GM12878 (cell line): Measurements from ENCODE around the gene SLC6A9. TPM values are rescaled to one million over a fixed set of nuclear protein-coding genes. Genes with fewer than 3 reads are reported as not detected.

Experiments
- ATAC-seq: fragments of 200-7000 bp; cut with Tn5 transposase; 3 replicates; pipeline ENCODE4 v1.9.1; 2020; ENCODE audit warnings: mild to moderate bottlenecking, moderate library complexity
- BruUV-seq: library from RNA; stranded (reverse); fragments of 400-500 nt; replicated peaks from 2 replicates; lab custom pipeline; 2021; lab: Mats Ljungman, UMichigan
- CTCF ChIA-PET: fragments of 300-600 bp; sonication (Branson Sonifier 250); formaldehyde crosslinking; extraction: SDS; loops from one replicate; lab custom pipeline; 2021; ENCODE audit warnings: inconsistent platforms; lab: Yijun Ruan, JAX
- POLR2A ChIA-PET: fragments of 350-600 bp; formaldehyde crosslinking; extraction: SDS; loops from one replicate; lab custom pipeline; 2021; ENCODE audit warnings: inconsistent platforms; lab: Charles Lee
- RAD21 ChIA-PET: fragments of 300-600 bp; sonication (Branson Sonifier 250); formaldehyde crosslinking; loops from one replicate; lab custom pipeline; 2023; ENCODE audit warnings: antibody characterized with exemption; ENCODE audit not compliant: unreplicated experiment; lab: Charles Lee
- SMC1A ChIA-PET: fragments of 300-600 bp; sonication (Branson Sonifier 250); formaldehyde crosslinking; loops from one replicate; lab custom pipeline; 2023; ENCODE audit not compliant: unreplicated experiment, uncharacterized antibody; lab: Charles Lee
- DNase-seq: peaks from one replicate; pipeline ENCODE4 v3.0.0-alpha.2; 2011; ENCODE audit warnings: low read depth, low spot score
- FAIRE-seq: peaks from 3 replicates; lab custom pipeline; 2011; peaks lifted over from hg19 to GRCh38; lab: Jason Lieb, UNC
- H2AFZ ChIP-seq: 2 replicates; pipeline ENCODE4 v1.6.0; 2011; ENCODE audit warnings: low read depth, low read length, control low read depth; ENCODE audit not compliant: control insufficient read depth
- H3K27ac ChIP-seq: 2 replicates; pipeline ENCODE4 v1.5.1; 2011; ENCODE audit warnings: control low read depth; ENCODE audit not compliant: control insufficient read depth, insufficient read depth
- H3K27me3 ChIP-seq, 2 experiments: replicated peaks in 1 of 2; 2 replicates each; pipeline versions ENCODE4 v1.6.0 to v1.6.1; 2011; ENCODE audit warnings: low read length in 1 of 2; ENCODE audit not compliant: control insufficient read depth in 2 of 2, insufficient read depth in 2 of 2
- H3K36me3 ChIP-seq, 2 experiments: 2 replicates each; pipeline ENCODE4 v1.5.1; 2011; ENCODE audit warnings: low read length in 1 of 2; ENCODE audit not compliant: control insufficient read depth in 2 of 2, insufficient read depth in 2 of 2
- H3K4me1 ChIP-seq: 2 replicates; pipeline ENCODE4 v1.6.1; 2011; ENCODE audit warnings: mild to moderate bottlenecking, low read length, moderate library complexity, mixed read lengths; ENCODE audit not compliant: control insufficient read depth, insufficient read depth
- H3K4me2 ChIP-seq: 2 replicates; pipeline ENCODE4 v1.6.0; 2011; ENCODE audit warnings: control low read depth; ENCODE audit not compliant: control insufficient read depth, insufficient read depth
- H3K4me3 ChIP-seq: fragments of 200-600 bp; sonication (generic); 2 replicates; pipeline ENCODE4 v1.5.1; 2016
- H3K79me2 ChIP-seq: 2 replicates; pipeline ENCODE4 v1.6.0; 2011; ENCODE audit warnings: low read length; ENCODE audit not compliant: control insufficient read depth, insufficient read depth
- H3K9ac ChIP-seq: 2 replicates; pipeline ENCODE4 v1.8.0; 2011; ENCODE audit warnings: low read length, control low read depth, mixed read lengths; ENCODE audit not compliant: control insufficient read depth, insufficient read depth
- H3K9me3 ChIP-seq: replicated peaks from 3 replicates; pipeline ENCODE4 v1.5.1; 2011; ENCODE audit warnings: mild to moderate bottlenecking, low read length; ENCODE audit not compliant: control insufficient read depth, insufficient read depth
- H4K20me1 ChIP-seq: 2 replicates; pipeline ENCODE4 v1.6.0; 2011; ENCODE audit not compliant: control insufficient read depth, insufficient read depth
- BRCA1 ChIP-seq: IDR thresholded peaks from 2 replicates; pipeline ENCODE4 v1.6.1; 2011; ENCODE audit warnings: low read depth, low read length, improper control_type of control experiment
- CHD4 ChIP-seq: fragments of 200-600 bp; sonication (generic); IDR thresholded peaks from 2 replicates; pipeline ENCODE4 v1.6.1; 2016; ENCODE audit warnings: mild to moderate bottlenecking
- E2F4 ChIP-seq: IDR thresholded peaks from 2 replicates; pipeline ENCODE4 v1.6.1; 2012; ENCODE audit warnings: low read depth, low read length, improper control_type of control experiment
- IKZF2 ChIP-seq, 2 experiments: fragments of 450-650 bp; IDR thresholded peaks; 2 replicates each; pipeline ENCODE4 v1.6.1; 2017; ENCODE audit warnings: mild to moderate bottlenecking in 2 of 2, moderate library complexity in 2 of 2
- NFXL1 ChIP-seq: fragments of 450-650 bp; IDR thresholded peaks from 2 replicates; pipeline ENCODE4 v1.6.1; 2017; ENCODE audit warnings: antibody characterized with exemption, mild to moderate bottlenecking, borderline replicate concordance
- NR2F1 ChIP-seq: fragments of 450-650 bp; conservative IDR thresholded peaks from 2 replicates; pipeline ENCODE4 v1.6.1; 2017; ENCODE audit warnings: mild to moderate bottlenecking
- PAX5 ChIP-seq: IDR thresholded peaks from 2 replicates; pipeline ENCODE4 v1.6.1; 2011; ENCODE audit warnings: low read depth, low read length, borderline replicate concordance
- PML ChIP-seq: IDR thresholded peaks from 2 replicates; pipeline ENCODE4 v1.6.1; 2012; ENCODE audit warnings: low read length, inconsistent platforms
- SMC3 ChIP-seq: IDR thresholded peaks from 2 replicates; pipeline ENCODE4 v1.6.1; 2011; ENCODE audit warnings: low read length, improper control_type of control experiment, borderline replicate concordance
- ZNF217 ChIP-seq: fragments of 450-650 bp; IDR thresholded peaks from 2 replicates; pipeline ENCODE4 v1.6.1; 2017; ENCODE audit warnings: antibody characterized with exemption, mild to moderate bottlenecking
- ZNF687 ChIP-seq: fragments of 450-650 bp; IDR thresholded peaks from 2 replicates; pipeline ENCODE4 v1.6.1; 2017; ENCODE audit warnings: mild to moderate bottlenecking, moderate library complexity
- ZSCAN29 ChIP-seq: fragments of 450-650 bp; IDR thresholded peaks from 2 replicates; pipeline ENCODE4 v1.6.1; 2017; ENCODE audit warnings: mild to moderate bottlenecking, moderate library complexity
- WGBS: methylation state at CpG from one replicate; pipeline ENCODE4 v1.1.6; 2016; ENCODE audit warnings: low lambda C conversion rate; ENCODE audit not compliant: insufficient replicate concordance, insufficient coverage; ENCODE audit errors: missing lambda C conversion rate; 5-methylcytosine and 5-hydroxymethylcytosine counted together
- in situ Hi-C: fragments of 300-500 bp; cut with MboI; formaldehyde crosslinking; loops from 9 replicates; pipeline ENCODE4 v1.14.3; 2018; ENCODE audit warnings: mixed read lengths
- intact Hi-C: fragments of 100-400 bp; cut with micrococcal nuclease; formaldehyde crosslinking; loops from one replicate; pipeline ENCODE4 v1.14.2; 2022; ENCODE audit not compliant: unreplicated experiment
- polyA plus RNA-seq, 11 experiments: library from polyadenylated mRNA; depleted of rRNA in 4 of 11; unstranded in 6 of 11; stranded (reverse) in 5 of 11; fragments of >200 nt; fragmentation: Nextera tagmentation in 4 of 11; fragmentation: Illumina TruSeq in 1 of 11; extraction: Ambion mirVana in 4 of 11; extraction: Trizol in 1 of 11; gene quantifications; 1 replicate in 1 of 11; 2 replicates in 10 of 11; pipeline versions ENCODE4 v1.2.1 to v1.2.3, GENCODE V29; 2011 to 2016; ENCODE audit warnings: inconsistent platforms in 2 of 11, missing spikeins in 2 of 11, low read depth in 1 of 11
- total RNA-seq, 4 experiments: library from RNA; depleted of rRNA in 3 of 4; stranded (reverse); fragments of >200 nt in 3 of 4; fragmentation: Illumina TruSeq in 1 of 4; extraction: Trizol in 1 of 4; gene quantifications; 2 replicates each; pipeline versions ENCODE4 v1.2.1 to v1.2.3, GENCODE V29; 2013 to 2021
- TF ChIP-seq, protein P1 (sequence below): IDR thresholded peaks from 2 replicates; pipeline ENCODE4 v1.6.1; 2012; ENCODE audit warnings: low read depth, low read length, improper control_type of control experiment

The SLC6A9 gene
- total and polyA plus RNA-seq, 10 of the 15 experiments (the other 5 are each of a cell fraction or from before 2014, with no cell fraction given), result 0.02 to 2.0 (median 0.63) TPM

DNA sequence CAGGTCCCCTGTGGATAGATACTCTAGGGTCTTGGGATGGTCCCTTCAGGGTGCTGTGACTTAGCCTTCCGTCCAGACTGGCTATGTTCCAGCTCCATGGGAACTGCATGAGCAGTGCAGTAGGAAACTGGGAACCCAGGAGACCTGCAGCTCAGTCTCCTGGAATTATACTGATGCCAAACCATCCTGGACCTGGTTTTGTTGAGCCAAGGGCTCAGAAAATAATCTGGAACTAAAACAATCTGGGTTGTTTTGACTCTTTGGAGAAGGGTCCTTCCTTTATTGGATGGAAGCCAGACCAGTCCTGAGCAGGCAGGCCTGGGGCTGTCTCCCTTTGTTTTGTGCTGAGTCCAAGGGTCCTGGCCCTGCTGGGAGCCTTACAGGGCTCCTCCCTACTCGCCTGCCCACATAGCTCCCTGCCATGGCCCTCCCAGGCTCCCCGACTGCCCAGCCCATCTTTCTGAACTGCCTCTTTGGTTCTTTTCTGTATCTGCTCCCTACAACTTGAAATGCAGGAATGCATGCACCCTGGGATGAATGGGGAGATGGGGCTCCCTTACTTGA is 83.3 kb downstream of the SLC6A9 start (continued):
- no peak for TF ChIP-seq ZNF687
- TF ChIP-seq, all 136 proteins: peak for 0

GRCh38 chr1:43947061-43947873 is 84.0 kb downstream of the SLC6A9 start:
- POLR2A ChIA-PET, result interaction anchor here (0.6 to 3.4 kb wide), 5 partner anchors 23 to 548 kb away, joined by 3 to 18 read pairs (median 4); partner anchors contain the start of gene ATP6V0B
- Histone ChIP-seq H3K9ac (peak overlapping the region; percentile 85), H3K79me2 (peaks cover 23% of the 10 kb centered on the region), H3K4me3 (peak overlapping the region; percentile 94), H3K4me2 (peak overlapping the region; percentile 98), H2AFZ (peak overlapping the region; percentile 99), H3K36me3 (0 out of 4 replicates have a peak, but pooled peaks cover 0 to 4% of the 10 kb centered on the region in 2 experiments), H4K20me1 (no peaks in the 10 kb centered on the region), H3K9me3 (no peaks in the 10 kb centered on the region), H3K27ac (peak overlapping the region; percentile 93), H3K4me1 (peaks cover 10% of the 10 kb centered on the region), H3K27me3 (no peaks in the 10 kb centered on the region)
- in situ Hi-C loops, result no loop called here
- RAD21 ChIA-PET, result interaction anchor here (0.9 to 5.8 kb wide), 6 partner anchors 12 to 297 kb away, joined by 4 to 78 read pairs (median 11); partner anchors contain the start of genes ARTN, ATP6V0B and KDM4A
- 1% methylated on average over 27 of the region's 27 CpGs for WGBS
- intact Hi-C loops, result loop anchor here (2.0 to 5.0 kb wide), 4 partner anchors 28 to 296 kb away; partner anchors contain the start of genes ATP6V0B, KDM4A and ST3GAL3
- ATAC-seq, result no peak
- TSS peak; percentile 79 for BruUV-seq
- DNase-seq, result no peak
- SMC1A ChIA-PET, result interaction anchor here (0.5 to 7.2 kb wide), 5 partner anchors 13 to 296 kb away, joined by 3 to 100 read pairs (median 7); partner anchors contain the start of gene ARTN
- CTCF ChIA-PET, result interaction anchor here (0.6 to 10.4 kb wide), 10 partner anchors 14 to 296 kb away, joined by 3 to 167 read pairs (median 4); partner anchors contain the start of genes ARTN and DPH2
- peak; percentile 23 for FAIRE-seq
- TF ChIP-seq IKZF2 (IDR thresholded peaks at IDR 0.05) (no peak), BRCA1 (no peak), E2F4 (no peak), ZNF217 (no peak), NFXL1 (no peak), PML (peak; percentile 0; the same call in 1 of the 2 replicates), SMC3 (no peak), NR2F1 (peak; percentile 86), CHD4 (no peak), ZSCAN29 (no peak), PAX5 (no peak)
- TF ChIP-seq, protein P1, sequence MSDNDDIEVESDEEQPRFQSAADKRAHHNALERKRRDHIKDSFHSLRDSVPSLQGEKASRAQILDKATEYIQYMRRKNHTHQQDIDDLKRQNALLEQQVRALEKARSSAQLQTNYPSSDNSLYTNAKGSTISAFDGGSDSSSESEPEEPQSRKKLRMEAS, result no peak
